Transverse colon (tissue), 4 donors: Measurements from ENCODE around the gene ASXL2. TPM values are rescaled to one million over a fixed set of nuclear protein-coding genes. Genes with fewer than 3 reads are reported as not detected.
A peak's percentile ranks its signal among the peaks of the same experiment; 100 is the strongest.

ENCODE experiments used
- DNase-seq: peaks from one replicate; pipeline ENCODE4 v3.0.0-alpha.2; 2019
- H3K27ac ChIP-seq, 4 donors: fragments of 200-600 bp; sonication (generic); 2 replicates each; pipeline ENCODE4 v1.5.1; 2016 to 2018; ENCODE audit warnings: inconsistent platforms in 4 of 4
- H3K27me3 ChIP-seq: fragments of 200-600 bp; sonication (generic); 2 replicates; pipeline ENCODE4 v1.5.1; 2017; ENCODE audit warnings: inconsistent platforms
- H3K36me3 ChIP-seq, 4 donors: fragments of 200-600 bp; sonication (generic); 2 replicates each; pipeline ENCODE4 v1.5.1; 2017 to 2019; ENCODE audit warnings: inconsistent platforms in 4 of 4
- H3K4me1 ChIP-seq, 4 donors: fragments of 200-600 bp; sonication (generic); 2 replicates each; pipeline ENCODE4 v1.5.1; 2017 to 2020; ENCODE audit warnings: inconsistent platforms in 4 of 4
- H3K4me3 ChIP-seq, 4 donors: fragments of 200-600 bp; sonication (generic); 1 replicate in 1 of 4; 2 replicates in 3 of 4; pipeline versions ENCODE4 v1.5.1 to v1.6.1; 2017 to 2019; ENCODE audit warnings: inconsistent platforms in 4 of 4
- H3K9me3 ChIP-seq, 2 donors: fragments of 200-600 bp; sonication (generic); 2 replicates each; pipeline ENCODE4 v1.5.1; 2017 to 2019; ENCODE audit warnings: inconsistent platforms in 2 of 2
- EP300 ChIP-seq: sonication (generic); formaldehyde crosslinking; IDR thresholded peaks from one replicate; pipeline ENCODE4 v1.6.1; 2017; ENCODE audit warnings: antibody characterized with exemption, low read depth
- POLR2A ChIP-seq: fragments of 450-650 bp; IDR thresholded peaks from one replicate; pipeline ENCODE4 v1.6.1; 2016; ENCODE audit warnings: antibody characterized with exemption, mild to moderate bottlenecking, moderate library complexity
- POLR2AphosphoS5 ChIP-seq, 3 donors: sonication (generic); formaldehyde crosslinking; IDR thresholded peaks; one replicate each; pipeline ENCODE4 v1.6.1; 2016; ENCODE audit warnings: antibody characterized with exemption in 3 of 3
- WGBS, 2 donors: methylation state at CpG; one replicate each; pipeline ENCODE4 v1.1.5; 2018; ENCODE audit warnings: low coverage in 1 of 2; 5-methylcytosine and 5-hydroxymethylcytosine counted together
- in situ Hi-C, 4 donors: fragments of 200-750 bp; cut with MboI; loops; one replicate each; pipeline versions ENCODE4 v1.15.0 to v1.15.1; 2017; ENCODE audit warnings: low sequenced_read_pairs in 3 of 4, low pct_ligation_motif_present in 1 of 4, low pct_unique_long_range_greater_than_20kb in 1 of 4
- intact Hi-C: fragments of 100-400 bp; cut with DNase I; formaldehyde crosslinking; loops from one replicate; pipeline ENCODE4 v1.15.1; 2023; ENCODE audit warnings: low total_unique reads
- total RNA-seq, 4 donors: library from RNA; depleted of rRNA; stranded (reverse); fragments of >200 nt; gene quantifications; one replicate each; pipeline ENCODE4 v1.1.0, GENCODE V29; 2016
- TF ChIP-seq, protein P1 (sequence below), 5 experiments: fragments of 200-600 bp in 3 of 5; fragments of 450-650 bp in 2 of 5; sonication (generic) in 3 of 5; IDR thresholded peaks; 1 replicate in 2 of 5; 2 replicates in 3 of 5; pipeline ENCODE4 v1.5.1; 2016 to 2017; ENCODE audit warnings: antibody characterized with exemption in 5 of 5, inconsistent platforms in 3 of 5, mild to moderate bottlenecking in 2 of 5, moderate library complexity in 1 of 5

The ASXL2 gene
- total RNA-seq, 4 donors from 2014 or later = 17.3 to 36.6 (median 23.3) TPM

DNA sequence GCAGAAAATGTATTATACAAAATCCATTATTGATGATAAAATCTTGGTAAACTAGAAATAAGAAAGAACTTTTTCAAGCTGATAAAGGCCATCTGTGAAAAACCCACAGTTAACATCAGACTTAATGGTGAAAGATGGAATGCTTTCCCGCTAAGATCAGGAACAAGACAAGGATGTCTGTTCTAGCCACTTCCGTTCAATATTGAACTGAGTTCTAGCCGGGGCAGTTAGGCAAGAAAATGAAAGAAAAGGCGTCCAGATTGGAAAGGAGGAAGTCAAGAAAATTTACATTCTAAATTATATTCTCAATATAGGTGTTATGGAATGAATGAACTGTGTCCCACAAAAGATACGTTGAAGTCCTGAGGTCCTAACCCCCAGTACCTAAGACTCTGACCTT lies 165.8 kb downstream of the ASXL2 start:
- WGBS, 2 donors = 71 to 86% methylated on average over 3 to 5 of the region's 5 CpGs
- DNase-seq = no peak
- TF ChIP-seq POLR2AphosphoS5 (IDR thresholded peaks at IDR 0.05) = no peak
- TF ChIP-seq, protein P1, sequence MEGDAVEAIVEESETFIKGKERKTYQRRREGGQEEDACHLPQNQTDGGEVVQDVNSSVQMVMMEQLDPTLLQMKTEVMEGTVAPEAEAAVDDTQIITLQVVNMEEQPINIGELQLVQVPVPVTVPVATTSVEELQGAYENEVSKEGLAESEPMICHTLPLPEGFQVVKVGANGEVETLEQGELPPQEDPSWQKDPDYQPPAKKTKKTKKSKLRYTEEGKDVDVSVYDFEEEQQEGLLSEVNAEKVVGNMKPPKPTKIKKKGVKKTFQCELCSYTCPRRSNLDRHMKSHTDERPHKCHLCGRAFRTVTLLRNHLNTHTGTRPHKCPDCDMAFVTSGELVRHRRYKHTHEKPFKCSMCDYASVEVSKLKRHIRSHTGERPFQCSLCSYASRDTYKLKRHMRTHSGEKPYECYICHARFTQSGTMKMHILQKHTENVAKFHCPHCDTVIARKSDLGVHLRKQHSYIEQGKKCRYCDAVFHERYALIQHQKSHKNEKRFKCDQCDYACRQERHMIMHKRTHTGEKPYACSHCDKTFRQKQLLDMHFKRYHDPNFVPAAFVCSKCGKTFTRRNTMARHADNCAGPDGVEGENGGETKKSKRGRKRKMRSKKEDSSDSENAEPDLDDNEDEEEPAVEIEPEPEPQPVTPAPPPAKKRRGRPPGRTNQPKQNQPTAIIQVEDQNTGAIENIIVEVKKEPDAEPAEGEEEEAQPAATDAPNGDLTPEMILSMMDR (IDR thresholded peaks at IDR 0.05) = no peak
- TF ChIP-seq EP300 = no peak
- TF ChIP-seq POLR2A = no peak
- in situ Hi-C loops (no loop called here), intact Hi-C loops (no loop called here)
- H3K27ac ChIP-seq = no peak overlapping the region
- no peaks in the 10 kb centered on the region for H3K36me3 ChIP-seq
- no peaks in the 10 kb centered on the region for H3K27me3 ChIP-seq
- peaks cover 0 to 3% (median 0%) of the 10 kb centered on the region in 4 donors for H3K4me1 ChIP-seq
- H3K9me3 ChIP-seq = no peaks in the 10 kb centered on the region
- H3K4me3 ChIP-seq = no peak overlapping the region

DNA sequence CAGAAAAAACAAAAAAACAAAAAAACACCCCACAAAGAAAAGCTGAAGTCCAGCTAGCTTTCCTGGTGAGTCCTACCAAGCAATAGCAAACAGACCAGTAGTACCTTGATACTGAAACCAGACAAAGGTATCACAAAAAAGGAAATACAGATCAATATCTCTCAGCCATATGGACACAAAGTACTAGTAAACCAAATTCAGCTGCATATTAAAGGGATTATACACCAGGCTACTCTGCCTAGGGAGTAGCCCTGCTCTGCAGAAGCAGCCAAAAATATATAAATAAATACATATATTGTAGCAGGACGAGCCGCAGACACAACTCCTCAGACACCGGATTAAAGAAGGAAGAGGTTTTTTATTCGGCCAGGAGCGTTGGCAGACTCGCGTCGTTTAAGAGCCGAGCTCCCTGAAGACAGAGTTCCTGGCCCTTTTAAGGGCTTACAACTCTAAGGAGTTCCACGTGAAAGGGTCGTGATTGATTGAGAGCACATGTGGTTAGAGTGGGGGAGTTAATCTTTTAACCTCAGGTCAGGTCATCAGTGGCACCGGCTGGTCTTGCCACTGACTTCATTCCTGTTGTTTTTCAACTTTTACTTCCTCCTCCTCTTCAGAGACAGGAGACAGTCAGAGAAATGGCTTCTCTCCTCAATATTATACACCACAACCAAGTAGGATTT lies 166.5 kb downstream of the ASXL2 start:
- WGBS, 2 donors = 0 to 32% methylated on average over 1 to 12 of the region's 12 CpGs
- no peaks in the 10 kb centered on the region for H3K9me3 ChIP-seq
- peaks cover 0 to 3% (median 0%) of the 10 kb centered on the region in 4 donors for H3K4me1 ChIP-seq
- peak overlapping the region in 2 of 4 donors; percentile 10 to 11 for H3K4me3 ChIP-seq
- TF ChIP-seq POLR2A (no peak), EP300 (no peak), POLR2AphosphoS5 (IDR thresholded peaks at IDR 0.05) (no peak)
- TF ChIP-seq, protein P1 (IDR thresholded peaks at IDR 0.05) = no peak
- no peaks in the 10 kb centered on the region for H3K36me3 ChIP-seq
- no peaks in the 10 kb centered on the region for H3K27me3 ChIP-seq
- in situ Hi-C loops (no loop called here), intact Hi-C loops (no loop called here)
- H3K27ac ChIP-seq = no peak overlapping the region
- no peak for DNase-seq

DNA sequence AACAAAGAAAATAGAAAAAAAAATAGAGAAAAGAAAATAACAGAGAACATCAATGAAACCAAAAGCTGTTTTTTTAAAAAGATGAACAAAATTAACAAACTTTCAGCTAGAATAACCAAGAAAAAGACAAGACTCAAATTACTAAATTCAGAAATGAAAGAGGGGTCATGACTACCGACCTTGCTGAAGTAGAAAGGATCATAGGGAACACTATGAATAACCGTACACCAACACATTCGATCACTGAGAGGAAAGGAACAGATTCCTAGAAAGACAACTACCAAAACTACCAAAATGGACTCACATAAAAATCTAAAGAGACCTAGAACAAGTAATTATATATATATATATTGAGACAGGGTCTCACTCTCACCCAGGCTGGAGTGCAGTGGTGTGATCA lies 167.5 kb downstream of the ASXL2 start:
- TF ChIP-seq, protein P1 (IDR thresholded peaks at IDR 0.05) = no peak
- TF ChIP-seq EP300 = no peak
- TF ChIP-seq POLR2A = no peak
- no peak for TF ChIP-seq POLR2AphosphoS5 (IDR thresholded peaks at IDR 0.05)
- Histone ChIP-seq H3K4me1 (peaks cover 0 to 3% (median 0%) of the 10 kb centered on the region in 4 donors), H3K27me3 (no peaks in the 10 kb centered on the region), H3K4me3 (no peak overlapping the region), H3K36me3 (no peaks in the 10 kb centered on the region), H3K27ac (no peak overlapping the region), H3K9me3 (no peaks in the 10 kb centered on the region)
- in situ Hi-C loops = no loop called here
- DNase-seq = no peak
- intact Hi-C loops = no loop called here
- 77 to 86% methylated on average over 3 of the region's 3 CpGs for WGBS, 2 donors

DNA sequence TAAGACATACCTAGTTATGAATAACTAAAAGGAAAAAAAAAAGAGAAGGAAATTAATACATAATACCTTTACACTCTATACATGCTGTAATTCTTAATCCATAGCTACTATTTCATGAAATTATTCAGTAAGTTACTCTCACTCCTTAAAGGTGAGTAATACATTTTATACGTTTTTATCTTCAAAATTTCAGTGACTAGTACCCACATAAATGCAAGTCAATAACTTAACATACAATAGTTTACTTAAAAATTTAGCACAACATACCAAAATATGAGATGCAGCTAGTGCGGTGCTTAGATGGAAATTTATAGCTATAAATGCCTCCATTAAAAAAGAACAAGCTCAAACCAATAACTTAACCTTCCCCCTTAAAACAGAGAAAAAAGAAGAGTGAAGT lies 168.9 kb downstream of the ASXL2 start:
- no peak overlapping the region for H3K27ac ChIP-seq
- no peaks in the 10 kb centered on the region for H3K9me3 ChIP-seq
- TF ChIP-seq EP300 = no peak
- TF ChIP-seq, protein P1 (IDR thresholded peaks at IDR 0.05) = no peak
- no peak for TF ChIP-seq POLR2AphosphoS5 (IDR thresholded peaks at IDR 0.05)
- TF ChIP-seq POLR2A = no peak
- 81 to 85% methylated on average over 2 of the region's 2 CpGs for WGBS, 2 donors
- H3K4me3 ChIP-seq = no peak overlapping the region
- intact Hi-C loops (no loop called here), in situ Hi-C loops (no loop called here)
- peaks cover 0 to 3% (median 0%) of the 10 kb centered on the region in 4 donors for H3K4me1 ChIP-seq
- no peak for DNase-seq
- H3K27me3 ChIP-seq = no peaks in the 10 kb centered on the region
- H3K36me3 ChIP-seq = no peaks in the 10 kb centered on the region
